ENCODE data around the gene IKBIP. TPM values are rescaled to one million over a fixed set of nuclear protein-coding genes. Genes with fewer than 3 reads are reported as not detected.
A peak's percentile ranks its signal among the peaks of the same experiment; 100 is the strongest.

Gene IKBIP
- total and polyA plus RNA-seq, 4 donors: 14.9 to 26.6 (median 15.5) TPM

DNA sequence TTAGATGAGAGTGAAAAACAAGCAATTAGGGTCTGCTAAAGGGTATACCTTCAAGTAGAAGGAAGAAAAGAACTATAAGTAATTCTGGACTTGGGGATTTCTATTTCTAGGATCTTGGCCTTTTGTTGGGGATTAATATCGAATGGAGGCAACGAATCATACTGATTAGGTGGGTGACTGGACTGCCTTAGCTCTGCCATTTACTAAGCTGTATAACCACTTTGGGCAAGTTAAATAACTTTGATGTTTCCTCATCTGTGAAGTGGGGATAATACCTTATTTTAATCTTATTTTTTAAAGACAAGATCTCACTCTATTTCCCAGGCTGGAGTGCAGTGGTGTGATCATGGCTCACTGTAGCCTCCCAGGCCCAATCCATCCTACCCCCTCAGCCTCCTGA is 6.6 kb downstream of the IKBIP start:
- Histone ChIP-seq H3K4me3 (no peak overlapping the region), H3K27me3 (ENCODE audit: control insufficient read depth in 3 of 3, insufficient read depth in 3 of 3, low read length in 2 of 3) (no peaks in the 10 kb centered on the region), H3K36me3 (ENCODE audit: control insufficient read depth in 4 of 4, insufficient read depth in 4 of 4, low read length in 4 of 4) (peaks cover 0 to 3% (median 1%) of the 10 kb centered on the region in 4 donors), H3K9me3 (ENCODE audit: control insufficient read depth in 4 of 4, insufficient read depth in 3 of 4, low read length in 3 of 4) (no peaks in the 10 kb centered on the region), H3K27ac (ENCODE audit: low read depth in 1 of 2, low read length in 1 of 2) (no peak overlapping the region), H3K4me1 (ENCODE audit: control insufficient read depth in 5 of 5, insufficient read depth in 5 of 5, low read length in 5 of 5) (peaks cover 0 to 5% (median 0%) of the 10 kb centered on the region in 5 donors), H3K9ac (ENCODE audit: insufficient read depth in 1 of 2, low read length in 2 of 2) (no peak overlapping the region)
- WGBS, 2 donors: 95 to 98% methylated on average over 2 of the region's 2 CpGs
- TF ChIP-seq CTCF (IDR thresholded peaks at IDR 0.05; ENCODE audit: control extremely low read depth, extremely low read depth): no peak
- no peak for ATAC-seq (ENCODE audit: insufficient read depth, low FRiP score)
- DNase-seq: no peak

GRCh38 chr12:98637068-98637467 is 7.5 kb downstream of the IKBIP start:
- no peak for TF ChIP-seq CTCF (IDR thresholded peaks at IDR 0.05; ENCODE audit: control extremely low read depth, extremely low read depth)
- WGBS, 2 donors: 83 to 86% methylated on average over 2 of the region's 2 CpGs
- DNase-seq (no peak), ATAC-seq (ENCODE audit: insufficient read depth, low FRiP score) (no peak)
- Histone ChIP-seq H3K4me1 (ENCODE audit: control insufficient read depth in 5 of 5, insufficient read depth in 5 of 5, low read length in 5 of 5) (peaks cover 0 to 5% (median 0%) of the 10 kb centered on the region in 5 donors), H3K27ac (ENCODE audit: low read depth in 1 of 2, low read length in 1 of 2) (no peak overlapping the region), H3K9ac (ENCODE audit: insufficient read depth in 1 of 2, low read length in 2 of 2) (no peak overlapping the region), H3K9me3 (ENCODE audit: control insufficient read depth in 4 of 4, insufficient read depth in 3 of 4, low read length in 3 of 4) (no peaks in the 10 kb centered on the region), H3K4me3 (no peak overlapping the region), H3K27me3 (ENCODE audit: control insufficient read depth in 3 of 3, insufficient read depth in 3 of 3, low read length in 2 of 3) (no peaks in the 10 kb centered on the region), H3K36me3 (ENCODE audit: control insufficient read depth in 4 of 4, insufficient read depth in 4 of 4, low read length in 4 of 4) (peaks cover 0 to 8% (median 1%) of the 10 kb centered on the region in 4 donors)

GRCh38 chr12:98635657-98636323 is 8.8 kb downstream of the IKBIP start:
- peak; percentile 76 for ATAC-seq (ENCODE audit: insufficient read depth, low FRiP score)

More at GRCh38 chr12:98635657-98636323, 8.8 kb downstream of the IKBIP start:
- H3K4me1 ChIP-seq (ENCODE audit: control insufficient read depth in 5 of 5, insufficient read depth in 5 of 5, low read length in 5 of 5): peaks cover 0 to 5% (median 0%) of the 10 kb centered on the region in 5 donors
- H3K36me3 ChIP-seq (ENCODE audit: control insufficient read depth in 4 of 4, insufficient read depth in 4 of 4, low read length in 4 of 4): peaks cover 0 to 8% (median 1%) of the 10 kb centered on the region in 4 donors
- H3K9me3 ChIP-seq (ENCODE audit: control insufficient read depth in 4 of 4, insufficient read depth in 3 of 4, low read length in 3 of 4): no peaks in the 10 kb centered on the region
- no peaks in the 10 kb centered on the region for H3K27me3 ChIP-seq (ENCODE audit: control insufficient read depth in 3 of 3, insufficient read depth in 3 of 3, low read length in 2 of 3)
- H3K9ac ChIP-seq (ENCODE audit: insufficient read depth in 1 of 2, low read length in 2 of 2): no peak overlapping the region
- TF ChIP-seq CTCF (IDR thresholded peaks at IDR 0.05; ENCODE audit: control extremely low read depth, extremely low read depth): no peak
- H3K27ac ChIP-seq (ENCODE audit: low read depth in 1 of 2, low read length in 1 of 2): no peak overlapping the region
- peak in 2 of 3 donors; percentile 52 to 72 for DNase-seq
- no peak overlapping the region for H3K4me3 ChIP-seq
- WGBS, 2 donors: 72 to 84% methylated on average over 4 of the region's 4 CpGs

Data from lung (tissue), 12 donors.